ENCODE results near the gene AIM2. TPM values are rescaled to one million over a fixed set of nuclear protein-coding genes. Genes with fewer than 3 reads are reported as not detected.

AIM2 gene
- total RNA-seq, 1 experiment from 2014 or later: not detected

DNA sequence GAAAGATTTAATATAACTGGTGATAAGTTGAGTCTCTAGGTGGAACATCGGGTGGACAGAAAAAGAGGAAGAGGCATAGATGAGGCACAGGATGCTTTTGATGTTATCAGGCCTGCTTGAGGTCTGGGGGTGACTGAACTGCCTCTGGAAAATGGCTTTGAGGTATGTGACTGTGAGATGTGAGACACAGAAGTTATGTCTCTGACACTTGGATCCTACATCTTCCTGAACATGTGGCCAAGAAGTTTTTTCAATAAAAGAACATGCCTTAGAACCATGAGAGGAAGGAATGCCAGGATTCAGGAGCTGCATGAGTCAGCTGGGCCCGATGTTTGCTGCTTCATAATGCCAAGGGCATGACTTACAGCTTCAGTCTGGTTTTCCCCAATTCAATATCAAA, 11.5 kb upstream of the AIM2 start:
- Histone ChIP-seq H3K27ac (ENCODE audit: low read length) (no peak overlapping the region), H3K27me3 (ENCODE audit: control insufficient read depth, insufficient read depth, low read length) (no peaks in the 10 kb centered on the region; the same call in 1 of the 2 replicates), H3K9me3 (ENCODE audit: control insufficient read depth, insufficient read depth, low read depth, low read length) (no peaks in the 10 kb centered on the region), H3K4me1 (ENCODE audit: control insufficient read depth, insufficient read depth, low read length) (no peaks in the 10 kb centered on the region), H3K4me3 (ENCODE audit: low read depth in 2 of 2, low read length in 2 of 2) (no peak overlapping the region), H3K36me3 (ENCODE audit: control insufficient read depth, insufficient read depth, low read length) (no peaks in the 10 kb centered on the region)
- no peak for ATAC-seq
- in situ Hi-C loops (cut with HindIII; ENCODE audit: low pct_unique_long_range_greater_than_20kb, low sequenced_read_pairs): no loop called here
- ChIA-PET POLR2A (interaction anchor here (0.7 kb wide), 1 partner anchor 57 kb away, joined by 8 read pairs; no protein-coding TSS in a partner anchor), CTCF (no interaction called here)
- intact Hi-C loops (cut with micrococcal nuclease; ENCODE audit: unreplicated experiment): no loop called here
- no peak for DNase-seq (ENCODE audit: low read depth, low spot score)
- no TSS peak for BruUV-seq (replicated peaks)
- TF ChIP-seq TCF7L2 (IDR thresholded peaks at IDR 0.05; ENCODE audit: low read depth, low read length): no peak
- TF ChIP-seq, protein P1, sequence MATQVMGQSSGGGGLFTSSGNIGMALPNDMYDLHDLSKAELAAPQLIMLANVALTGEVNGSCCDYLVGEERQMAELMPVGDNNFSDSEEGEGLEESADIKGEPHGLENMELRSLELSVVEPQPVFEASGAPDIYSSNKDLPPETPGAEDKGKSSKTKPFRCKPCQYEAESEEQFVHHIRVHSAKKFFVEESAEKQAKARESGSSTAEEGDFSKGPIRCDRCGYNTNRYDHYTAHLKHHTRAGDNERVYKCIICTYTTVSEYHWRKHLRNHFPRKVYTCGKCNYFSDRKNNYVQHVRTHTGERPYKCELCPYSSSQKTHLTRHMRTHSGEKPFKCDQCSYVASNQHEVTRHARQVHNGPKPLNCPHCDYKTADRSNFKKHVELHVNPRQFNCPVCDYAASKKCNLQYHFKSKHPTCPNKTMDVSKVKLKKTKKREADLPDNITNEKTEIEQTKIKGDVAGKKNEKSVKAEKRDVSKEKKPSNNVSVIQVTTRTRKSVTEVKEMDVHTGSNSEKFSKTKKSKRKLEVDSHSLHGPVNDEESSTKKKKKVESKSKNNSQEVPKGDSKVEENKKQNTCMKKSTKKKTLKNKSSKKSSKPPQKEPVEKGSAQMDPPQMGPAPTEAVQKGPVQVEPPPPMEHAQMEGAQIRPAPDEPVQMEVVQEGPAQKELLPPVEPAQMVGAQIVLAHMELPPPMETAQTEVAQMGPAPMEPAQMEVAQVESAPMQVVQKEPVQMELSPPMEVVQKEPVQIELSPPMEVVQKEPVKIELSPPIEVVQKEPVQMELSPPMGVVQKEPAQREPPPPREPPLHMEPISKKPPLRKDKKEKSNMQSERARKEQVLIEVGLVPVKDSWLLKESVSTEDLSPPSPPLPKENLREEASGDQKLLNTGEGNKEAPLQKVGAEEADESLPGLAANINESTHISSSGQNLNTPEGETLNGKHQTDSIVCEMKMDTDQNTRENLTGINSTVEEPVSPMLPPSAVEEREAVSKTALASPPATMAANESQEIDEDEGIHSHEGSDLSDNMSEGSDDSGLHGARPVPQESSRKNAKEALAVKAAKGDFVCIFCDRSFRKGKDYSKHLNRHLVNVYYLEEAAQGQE (IDR thresholded peaks at IDR 0.05; ENCODE audit: insufficient read depth in 1 of 2, low read depth in 2 of 2, low read length in 1 of 2): no peak
- TF ChIP-seq POLR2AphosphoS5 (IDR thresholded peaks at IDR 0.05; ENCODE audit: low read depth, low read length): no peak
- TF ChIP-seq, protein P2, sequence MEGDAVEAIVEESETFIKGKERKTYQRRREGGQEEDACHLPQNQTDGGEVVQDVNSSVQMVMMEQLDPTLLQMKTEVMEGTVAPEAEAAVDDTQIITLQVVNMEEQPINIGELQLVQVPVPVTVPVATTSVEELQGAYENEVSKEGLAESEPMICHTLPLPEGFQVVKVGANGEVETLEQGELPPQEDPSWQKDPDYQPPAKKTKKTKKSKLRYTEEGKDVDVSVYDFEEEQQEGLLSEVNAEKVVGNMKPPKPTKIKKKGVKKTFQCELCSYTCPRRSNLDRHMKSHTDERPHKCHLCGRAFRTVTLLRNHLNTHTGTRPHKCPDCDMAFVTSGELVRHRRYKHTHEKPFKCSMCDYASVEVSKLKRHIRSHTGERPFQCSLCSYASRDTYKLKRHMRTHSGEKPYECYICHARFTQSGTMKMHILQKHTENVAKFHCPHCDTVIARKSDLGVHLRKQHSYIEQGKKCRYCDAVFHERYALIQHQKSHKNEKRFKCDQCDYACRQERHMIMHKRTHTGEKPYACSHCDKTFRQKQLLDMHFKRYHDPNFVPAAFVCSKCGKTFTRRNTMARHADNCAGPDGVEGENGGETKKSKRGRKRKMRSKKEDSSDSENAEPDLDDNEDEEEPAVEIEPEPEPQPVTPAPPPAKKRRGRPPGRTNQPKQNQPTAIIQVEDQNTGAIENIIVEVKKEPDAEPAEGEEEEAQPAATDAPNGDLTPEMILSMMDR (IDR thresholded peaks at IDR 0.05): no peak
- no peak for TF ChIP-seq SIN3A (IDR thresholded peaks at IDR 0.05; ENCODE audit: borderline replicate concordance, insufficient read depth, low read depth, low read length)

DNA sequence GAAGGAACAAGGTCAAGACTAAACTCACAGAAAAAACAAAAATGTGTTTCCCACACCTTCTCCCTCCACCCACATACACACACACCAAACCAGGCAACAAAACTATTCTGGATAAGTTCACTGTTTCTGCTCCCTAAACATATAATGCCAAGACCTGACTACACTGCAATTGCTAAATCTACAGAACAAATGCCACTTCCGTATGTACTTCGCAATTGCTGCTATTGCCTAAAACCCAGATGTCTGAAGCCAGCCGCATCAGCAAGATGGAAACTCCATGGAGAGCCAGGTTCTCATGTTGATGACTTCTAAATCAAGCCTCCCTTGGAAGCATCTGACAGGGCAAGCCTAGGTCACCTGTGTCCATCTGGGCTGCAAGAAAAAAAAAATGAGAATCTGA, 8.3 kb upstream of the AIM2 start:
- intact Hi-C loops (cut with micrococcal nuclease; ENCODE audit: unreplicated experiment): no loop called here
- ChIA-PET CTCF (no interaction called here), POLR2A (no interaction called here)
- BruUV-seq (replicated peaks): no TSS peak
- Histone ChIP-seq H3K4me3 (ENCODE audit: low read depth in 2 of 2, low read length in 2 of 2) (no peak overlapping the region), H3K27me3 (ENCODE audit: control insufficient read depth, insufficient read depth, low read length) (peaks cover 2% of the 10 kb centered on the region; the same call in 1 of the 2 replicates), H3K27ac (ENCODE audit: low read length) (no peak overlapping the region), H3K9me3 (ENCODE audit: control insufficient read depth, insufficient read depth, low read depth, low read length) (no peaks in the 10 kb centered on the region), H3K4me1 (ENCODE audit: control insufficient read depth, insufficient read depth, low read length) (no peaks in the 10 kb centered on the region), H3K36me3 (ENCODE audit: control insufficient read depth, insufficient read depth, low read length) (no peaks in the 10 kb centered on the region)
- ATAC-seq: no peak
- DNase-seq (ENCODE audit: low read depth, low spot score): no peak
- in situ Hi-C loops (cut with HindIII; ENCODE audit: low pct_unique_long_range_greater_than_20kb, low sequenced_read_pairs): no loop called here
- TF ChIP-seq, protein P2 (IDR thresholded peaks at IDR 0.05): no peak
- TF ChIP-seq POLR2AphosphoS5 (IDR thresholded peaks at IDR 0.05; ENCODE audit: low read depth, low read length) (no peak), TCF7L2 (IDR thresholded peaks at IDR 0.05; ENCODE audit: low read depth, low read length) (no peak), SIN3A (IDR thresholded peaks at IDR 0.05; ENCODE audit: borderline replicate concordance, insufficient read depth, low read depth, low read length) (no peak)
- TF ChIP-seq, protein P1 (IDR thresholded peaks at IDR 0.05; ENCODE audit: insufficient read depth in 1 of 2, low read depth in 2 of 2, low read length in 1 of 2): no peak
